Upper lobe of right lung (tissue), 1 donor: ENCODE results near the gene AHDC1. TPM values are rescaled to one million over a fixed set of nuclear protein-coding genes. Genes with fewer than 3 reads are reported as not detected.

Experiments
- ATAC-seq: fragments of 200-7000 bp; cut with Tn5 transposase; one replicate; pipeline ENCODE4 v1.9.1; 2020; ENCODE audit warnings: mild to moderate bottlenecking, moderate library complexity
- DNase-seq: peaks from one replicate; pipeline ENCODE4 v3.0.0-alpha.2; 2020
- H3K27ac ChIP-seq: fragments of 200-600 bp; one replicate; pipeline ENCODE4 v1.8.0; 2022
- H3K27me3 ChIP-seq: fragments of 200-600 bp; one replicate; pipeline ENCODE4 v1.8.0; 2022; ENCODE audit warnings: mild to moderate bottlenecking
- H3K36me3 ChIP-seq: fragments of 200-600 bp; one replicate; pipeline ENCODE4 v1.8.0; 2022
- H3K4me1 ChIP-seq: fragments of 200-600 bp; one replicate; pipeline ENCODE4 v1.8.0; 2022
- H3K4me3 ChIP-seq: fragments of 200-600 bp; one replicate; pipeline ENCODE4 v1.8.0; 2022; ENCODE audit warnings: mild to moderate bottlenecking
- H3K9me3 ChIP-seq: fragments of 200-600 bp; one replicate; pipeline ENCODE4 v1.8.0; 2022
- intact Hi-C: fragments of 100-400 bp; cut with DNase I; formaldehyde crosslinking; loops from one replicate; pipeline ENCODE4 v1.11.0; 2022
- total RNA-seq: library from RNA; stranded (reverse); fragmentation: NEBNext Ultra II Directional; extraction: Animal tissue kit (Norgen Biotek cat#: 25700); gene quantifications from one replicate; pipeline ENCODE4 v1.2.1, GENCODE V29; 2021
- TF ChIP-seq, protein P1 (sequence below): fragments of 200-600 bp; IDR thresholded peaks from one replicate; pipeline ENCODE4 v1.8.0; 2022; ENCODE audit warnings: antibody characterized with exemption
- donor health status: DM: no; HTN: yes; CAD: no; lungs with severe emphysema.

The AHDC1 gene
- total RNA-seq, 1 donor from 2014 or later, result 34.2 TPM

DNA sequence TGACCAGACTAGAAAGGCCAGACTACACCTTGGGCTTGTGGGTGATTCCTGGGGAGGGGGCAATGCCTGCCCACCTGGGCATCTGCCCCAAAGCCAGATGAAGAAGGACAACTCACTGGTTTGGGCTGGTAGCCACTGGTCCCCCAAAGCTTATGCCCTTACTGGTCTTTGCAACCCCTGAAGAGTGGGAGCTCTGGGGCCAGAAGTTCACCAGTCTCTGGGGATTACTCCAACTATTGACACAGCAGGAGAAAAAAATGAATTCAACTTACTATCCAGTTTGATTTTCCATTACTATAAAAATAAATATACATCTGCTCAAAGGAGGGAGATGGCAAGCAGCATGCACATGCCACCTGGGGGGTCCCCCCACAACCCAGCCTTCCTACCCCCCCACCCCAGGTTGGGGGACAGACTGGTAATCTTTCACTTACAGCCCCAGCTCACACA lies 2.6 kb downstream of the AHDC1 start:
- peak overlapping the region; percentile 82 for H3K4me3 ChIP-seq
- H3K27ac ChIP-seq, result peak overlapping the region; percentile 81
- TF ChIP-seq, protein P1, sequence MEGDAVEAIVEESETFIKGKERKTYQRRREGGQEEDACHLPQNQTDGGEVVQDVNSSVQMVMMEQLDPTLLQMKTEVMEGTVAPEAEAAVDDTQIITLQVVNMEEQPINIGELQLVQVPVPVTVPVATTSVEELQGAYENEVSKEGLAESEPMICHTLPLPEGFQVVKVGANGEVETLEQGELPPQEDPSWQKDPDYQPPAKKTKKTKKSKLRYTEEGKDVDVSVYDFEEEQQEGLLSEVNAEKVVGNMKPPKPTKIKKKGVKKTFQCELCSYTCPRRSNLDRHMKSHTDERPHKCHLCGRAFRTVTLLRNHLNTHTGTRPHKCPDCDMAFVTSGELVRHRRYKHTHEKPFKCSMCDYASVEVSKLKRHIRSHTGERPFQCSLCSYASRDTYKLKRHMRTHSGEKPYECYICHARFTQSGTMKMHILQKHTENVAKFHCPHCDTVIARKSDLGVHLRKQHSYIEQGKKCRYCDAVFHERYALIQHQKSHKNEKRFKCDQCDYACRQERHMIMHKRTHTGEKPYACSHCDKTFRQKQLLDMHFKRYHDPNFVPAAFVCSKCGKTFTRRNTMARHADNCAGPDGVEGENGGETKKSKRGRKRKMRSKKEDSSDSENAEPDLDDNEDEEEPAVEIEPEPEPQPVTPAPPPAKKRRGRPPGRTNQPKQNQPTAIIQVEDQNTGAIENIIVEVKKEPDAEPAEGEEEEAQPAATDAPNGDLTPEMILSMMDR, result no peak
- peaks cover 52% of the 10 kb centered on the region for H3K4me1 ChIP-seq
- no peak for DNase-seq
- intact Hi-C loops, result loop anchor here (10.0 kb wide), 2 partner anchors 67 to 207 kb away; partner anchors contain the start of gene GPR3
- ATAC-seq, result no peak
- H3K36me3 ChIP-seq, result no peaks in the 10 kb centered on the region
- H3K27me3 ChIP-seq, result no peaks in the 10 kb centered on the region
- no peaks in the 10 kb centered on the region for H3K9me3 ChIP-seq

- ATAC-seq, result no peak
- no peak for DNase-seq
- TF ChIP-seq, protein P1, result no peak
- Histone ChIP-seq H3K4me3 (peak overlapping the region; percentile 82), H3K4me1 (peaks cover 49% of the 10 kb centered on the region), H3K27me3 (no peaks in the 10 kb centered on the region), H3K9me3 (no peaks in the 10 kb centered on the region), H3K36me3 (no peaks in the 10 kb centered on the region), H3K27ac (peak overlapping the region; percentile 30)
- intact Hi-C loops, result loop anchor here (10.0 kb wide), 2 partner anchors 66 to 206 kb away; partner anchors contain the start of gene GPR3
These were observed 3.3 kb downstream of the AHDC1 start for GRCh38 chr1:27600498-27601175.

DNA sequence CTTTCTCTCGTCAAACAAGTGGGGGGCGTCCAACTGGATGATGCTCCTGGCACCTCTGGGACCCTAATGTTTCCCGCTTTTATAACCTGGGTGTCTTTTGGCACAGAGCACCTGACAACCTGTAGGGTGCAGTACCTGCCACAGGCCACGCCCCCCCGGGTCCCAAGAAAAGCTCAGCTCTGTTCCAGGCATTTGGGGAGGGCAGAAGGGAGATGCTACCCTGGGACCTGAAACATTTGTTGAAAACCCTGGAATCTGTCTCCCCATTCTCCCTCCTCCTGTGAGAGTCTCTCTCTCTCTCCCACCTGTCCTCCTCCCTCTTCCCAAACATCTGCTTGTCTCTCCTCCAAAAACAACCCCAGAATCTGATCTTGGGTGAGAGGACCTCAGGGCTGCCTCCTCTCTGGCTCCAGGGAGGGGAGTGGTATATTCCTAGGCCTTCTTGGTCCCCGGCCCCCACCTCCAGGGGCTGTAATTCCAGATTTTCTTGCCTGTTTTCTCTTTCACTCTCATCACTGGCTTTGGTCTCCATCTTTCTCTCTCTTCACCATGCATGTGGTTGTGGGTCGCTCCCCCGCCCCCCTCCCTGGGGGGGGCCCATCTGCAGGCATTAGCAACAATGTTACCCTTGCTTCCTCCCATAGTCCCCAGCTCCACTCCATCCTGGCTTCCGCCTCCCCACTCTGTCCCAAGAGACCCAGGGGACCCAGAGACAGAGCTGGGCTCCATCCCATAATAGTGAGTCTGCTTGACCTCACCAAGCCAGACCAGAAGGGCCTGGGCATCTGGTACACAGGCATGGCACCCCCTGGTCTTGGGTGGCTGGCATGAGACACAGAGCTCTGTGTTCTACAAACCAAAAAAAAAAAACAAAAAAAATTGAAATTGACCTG lies 4.1 kb downstream of the AHDC1 start:
- no peaks in the 10 kb centered on the region for H3K36me3 ChIP-seq
- peaks cover 49% of the 10 kb centered on the region for H3K4me1 ChIP-seq
- ATAC-seq, result no peak
- TF ChIP-seq, protein P1, result no peak
- intact Hi-C loops, result loop anchor here (10.0 kb wide), 2 partner anchors 65 to 205 kb away; partner anchors contain the start of gene GPR3
- no peaks in the 10 kb centered on the region for H3K27me3 ChIP-seq
- no peaks in the 10 kb centered on the region for H3K9me3 ChIP-seq
- no peak for DNase-seq
- H3K4me3 ChIP-seq, result no peak overlapping the region
- H3K27ac ChIP-seq, result peak overlapping the region; percentile 30

GRCh38 chr1:27598902-27599528 lies 4.9 kb downstream of the AHDC1 start:
- Histone ChIP-seq H3K27me3 (no peaks in the 10 kb centered on the region), H3K9me3 (no peaks in the 10 kb centered on the region), H3K4me1 (peaks cover 49% of the 10 kb centered on the region), H3K36me3 (no peaks in the 10 kb centered on the region), H3K4me3 (no peak overlapping the region), H3K27ac (peak overlapping the region; percentile 30)
- ATAC-seq (no peak), DNase-seq (no peak)
- TF ChIP-seq, protein P1, result no peak
- intact Hi-C loops, result loop anchor here (1.0 kb wide), 1 partner anchor 12 kb away; no protein-coding TSS in a partner anchor

DNA sequence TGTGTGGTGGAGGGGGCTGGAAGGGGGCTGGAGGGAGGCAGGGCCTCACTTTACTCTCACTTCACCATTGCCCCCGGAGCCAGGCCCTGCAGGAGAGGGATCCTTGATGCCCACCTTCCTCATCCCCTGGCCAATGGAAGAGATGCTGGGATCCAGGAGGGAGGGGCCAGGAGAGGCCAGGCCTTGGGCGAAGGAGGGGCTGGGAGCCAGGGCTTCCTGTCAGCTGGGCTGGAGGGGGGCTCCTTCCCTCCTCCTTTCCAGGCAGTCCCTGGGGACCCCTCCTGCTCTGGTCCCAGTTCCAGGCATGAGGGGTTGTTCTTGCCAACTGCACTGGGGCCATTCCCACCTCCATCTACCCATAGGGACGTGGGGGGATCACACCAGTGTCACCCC lies 5.7 kb downstream of the AHDC1 start:
- DNase-seq, result no peak
- H3K4me3 ChIP-seq, result no peak overlapping the region
- intact Hi-C loops, result loop anchor here (1.0 kb wide), 1 partner anchor 11 kb away; no protein-coding TSS in a partner anchor
- ATAC-seq, result no peak
- no peaks in the 10 kb centered on the region for H3K36me3 ChIP-seq
- TF ChIP-seq, protein P1, result no peak
- no peaks in the 10 kb centered on the region for H3K9me3 ChIP-seq
- H3K4me1 ChIP-seq, result peaks cover 54% of the 10 kb centered on the region
- H3K27ac ChIP-seq, result no peak overlapping the region
- no peaks in the 10 kb centered on the region for H3K27me3 ChIP-seq
